ENCODE data around the gene LNX1. TPM values are rescaled to one million over a fixed set of nuclear protein-coding genes. Genes with fewer than 3 reads are reported as not detected.

LNX1 gene
- total RNA-seq, 4 donors from 2014 or later = 21.7 to 47.2 (median 36.2) TPM

DNA sequence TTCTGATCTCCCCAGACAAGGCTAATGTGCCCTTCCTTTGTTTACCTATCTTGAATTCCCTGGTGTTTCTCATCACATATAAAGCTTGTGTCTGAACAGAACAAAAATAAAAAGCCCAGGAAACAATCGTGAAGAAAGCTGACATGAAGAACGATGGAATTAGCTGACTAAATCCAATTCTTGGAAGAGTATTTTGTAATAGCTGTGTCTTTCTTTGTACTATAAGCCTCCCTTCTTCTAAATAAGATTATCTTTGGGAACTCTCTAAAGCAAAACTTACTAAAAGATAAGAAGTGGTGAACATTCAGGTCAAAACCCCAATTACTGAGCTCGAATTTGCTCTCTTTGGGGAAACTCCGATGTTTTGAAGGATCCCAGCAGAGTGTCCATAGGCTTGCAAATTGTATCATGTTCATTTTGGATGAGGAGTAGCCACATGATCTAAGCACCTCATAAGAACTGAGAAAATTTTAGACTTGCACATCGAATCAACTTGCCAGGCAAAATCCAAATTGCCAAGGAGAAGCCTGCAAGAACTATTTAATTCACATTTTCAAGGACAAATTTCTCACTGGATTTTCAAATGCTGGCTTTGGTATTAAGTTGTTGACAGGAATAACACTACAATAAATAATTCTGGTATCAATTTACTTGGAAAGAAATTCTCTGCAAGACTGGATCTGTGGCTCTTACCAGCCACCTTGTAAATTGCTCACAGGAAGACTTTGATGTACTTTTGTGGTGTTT, 106.2 kb downstream of the LNX1 start:
- Histone ChIP-seq H3K36me3 (no peaks in the 10 kb centered on the region), H3K4me3 (no peak overlapping the region), H3K27ac (no peak overlapping the region), H3K9me3 (no peaks in the 10 kb centered on the region), H3K4me1 (no peaks in the 10 kb centered on the region), H3K27me3 (no peaks in the 10 kb centered on the region)
- TF ChIP-seq POLR2AphosphoS5 (IDR thresholded peaks at IDR 0.05) = no peak
- TF ChIP-seq POLR2A (IDR thresholded peaks at IDR 0.05) = no peak
- TF ChIP-seq, protein P1, sequence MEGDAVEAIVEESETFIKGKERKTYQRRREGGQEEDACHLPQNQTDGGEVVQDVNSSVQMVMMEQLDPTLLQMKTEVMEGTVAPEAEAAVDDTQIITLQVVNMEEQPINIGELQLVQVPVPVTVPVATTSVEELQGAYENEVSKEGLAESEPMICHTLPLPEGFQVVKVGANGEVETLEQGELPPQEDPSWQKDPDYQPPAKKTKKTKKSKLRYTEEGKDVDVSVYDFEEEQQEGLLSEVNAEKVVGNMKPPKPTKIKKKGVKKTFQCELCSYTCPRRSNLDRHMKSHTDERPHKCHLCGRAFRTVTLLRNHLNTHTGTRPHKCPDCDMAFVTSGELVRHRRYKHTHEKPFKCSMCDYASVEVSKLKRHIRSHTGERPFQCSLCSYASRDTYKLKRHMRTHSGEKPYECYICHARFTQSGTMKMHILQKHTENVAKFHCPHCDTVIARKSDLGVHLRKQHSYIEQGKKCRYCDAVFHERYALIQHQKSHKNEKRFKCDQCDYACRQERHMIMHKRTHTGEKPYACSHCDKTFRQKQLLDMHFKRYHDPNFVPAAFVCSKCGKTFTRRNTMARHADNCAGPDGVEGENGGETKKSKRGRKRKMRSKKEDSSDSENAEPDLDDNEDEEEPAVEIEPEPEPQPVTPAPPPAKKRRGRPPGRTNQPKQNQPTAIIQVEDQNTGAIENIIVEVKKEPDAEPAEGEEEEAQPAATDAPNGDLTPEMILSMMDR (IDR thresholded peaks at IDR 0.05) = no peak
- TF ChIP-seq EP300 (IDR thresholded peaks at IDR 0.05) = no peak
- 53% methylated on average over 5 of the region's 5 CpGs for WGBS
- DNase-seq (ENCODE audit: low spot score in 2 of 2) = no peak

GRCh38 chr4:53483250-53483649, 108.0 kb downstream of the LNX1 start:
- H3K36me3 ChIP-seq = no peaks in the 10 kb centered on the region
- TF ChIP-seq, protein P1 (IDR thresholded peaks at IDR 0.05) = no peak
- no peak for TF ChIP-seq POLR2A (IDR thresholded peaks at IDR 0.05)
- no peak overlapping the region for H3K4me3 ChIP-seq
- H3K27me3 ChIP-seq = no peaks in the 10 kb centered on the region
- H3K27ac ChIP-seq = no peak overlapping the region
- no peaks in the 10 kb centered on the region for H3K4me1 ChIP-seq
- no peak for DNase-seq (ENCODE audit: low spot score in 2 of 2)
- 88% methylated on average over 1 of the region's 1 CpG for WGBS
- H3K9me3 ChIP-seq = no peaks in the 10 kb centered on the region

DNA sequence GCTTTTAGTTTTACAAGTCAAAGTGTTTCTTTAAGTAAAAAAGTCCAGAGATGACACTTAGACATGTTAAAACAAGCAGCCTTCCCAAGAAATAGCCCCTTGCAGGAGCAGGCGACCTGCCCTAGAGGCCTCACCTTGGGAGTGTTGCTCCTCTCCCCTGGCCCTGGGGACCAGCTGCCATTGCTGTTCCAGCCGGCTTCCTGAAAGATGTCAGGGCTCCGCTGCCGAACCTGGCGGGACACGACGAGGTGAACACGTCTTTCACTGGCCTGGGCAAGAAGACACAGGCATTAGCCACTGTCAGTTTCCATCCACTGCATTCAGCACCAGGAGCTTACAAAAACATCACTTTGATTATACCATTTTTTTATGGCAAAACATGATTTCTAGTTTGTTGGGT, 109.7 kb downstream of the LNX1 start:
- no peak for TF ChIP-seq EP300 (IDR thresholded peaks at IDR 0.05)
- no peak overlapping the region for H3K27ac ChIP-seq
- H3K36me3 ChIP-seq = no peaks in the 10 kb centered on the region
- 82% methylated on average over 8 of the region's 8 CpGs for WGBS
- H3K9me3 ChIP-seq = no peaks in the 10 kb centered on the region
- H3K27me3 ChIP-seq = no peaks in the 10 kb centered on the region
- H3K4me1 ChIP-seq = peaks cover 9% of the 10 kb centered on the region
- H3K4me3 ChIP-seq = no peak overlapping the region
- DNase-seq (ENCODE audit: low spot score in 2 of 2) = no peak

DNA sequence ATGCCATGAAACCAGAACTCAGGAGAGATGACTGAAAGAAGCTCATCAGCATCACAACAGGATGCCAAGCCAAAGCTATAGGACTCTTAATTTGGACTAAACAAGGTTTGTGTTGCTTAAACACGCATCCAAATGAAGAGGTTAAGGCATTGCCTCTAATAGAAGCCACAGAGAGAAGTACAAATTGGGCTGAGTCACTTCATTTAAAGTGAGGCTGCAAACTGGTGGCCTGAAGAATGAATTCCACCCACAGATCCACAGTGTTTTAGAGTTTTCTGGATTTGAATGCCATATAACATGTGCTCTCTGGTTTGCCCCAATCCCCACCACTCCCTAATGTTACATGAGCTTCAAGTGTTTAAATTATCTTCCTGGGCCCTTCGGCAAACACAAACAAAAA, 110.4 kb downstream of the LNX1 start:
- Histone ChIP-seq H3K36me3 (no peaks in the 10 kb centered on the region), H3K27me3 (no peaks in the 10 kb centered on the region), H3K27ac (no peak overlapping the region), H3K4me1 (peaks cover 9% of the 10 kb centered on the region), H3K9me3 (no peaks in the 10 kb centered on the region), H3K4me3 (no peak overlapping the region)
- no peak for TF ChIP-seq POLR2A (IDR thresholded peaks at IDR 0.05)
- TF ChIP-seq, protein P1 (IDR thresholded peaks at IDR 0.05) = no peak
- no peak for TF ChIP-seq EP300 (IDR thresholded peaks at IDR 0.05)
- TF ChIP-seq POLR2AphosphoS5 (IDR thresholded peaks at IDR 0.05) = no peak
- no peak for DNase-seq (ENCODE audit: low spot score in 2 of 2)
- 83% methylated on average over 2 of the region's 2 CpGs for WGBS

- Histone ChIP-seq H3K27me3 (no peaks in the 10 kb centered on the region), H3K4me3 (no peak overlapping the region), H3K4me1 (peaks cover 9% of the 10 kb centered on the region), H3K9me3 (no peaks in the 10 kb centered on the region), H3K27ac (no peak overlapping the region), H3K36me3 (no peaks in the 10 kb centered on the region)
- DNase-seq (ENCODE audit: low spot score in 2 of 2) = no peak
- TF ChIP-seq POLR2A (IDR thresholded peaks at IDR 0.05) (no peak), POLR2AphosphoS5 (IDR thresholded peaks at IDR 0.05) (no peak), EP300 (IDR thresholded peaks at IDR 0.05) (no peak)
- TF ChIP-seq, protein P1 (IDR thresholded peaks at IDR 0.05) = no peak
- WGBS = 84% methylated on average over 5 of the region's 5 CpGs
Observed at GRCh38 chr4:53479736-53480525, 111.4 kb downstream of the LNX1 start.

All from suprapubic skin (tissue), 4 donors.